GM18505 (cell line): Measurements from ENCODE around the gene RIN2.

Experiments
- ATAC-seq: cut with Tn5 transposase; IDR thresholded peaks from one replicate; pipeline ENCODE4 v1.9.1; 2021; ENCODE audit not compliant: unreplicated experiment
- POLR2A ChIP-seq: IDR thresholded peaks from 4 replicates; pipeline ENCODE4 v1.6.1; 2011; ENCODE audit warnings: borderline replicate concordance; ENCODE audit not compliant: insufficient read depth, insufficient read length; ENCODE audit errors: extremely low read depth

Gene RIN2

DNA sequence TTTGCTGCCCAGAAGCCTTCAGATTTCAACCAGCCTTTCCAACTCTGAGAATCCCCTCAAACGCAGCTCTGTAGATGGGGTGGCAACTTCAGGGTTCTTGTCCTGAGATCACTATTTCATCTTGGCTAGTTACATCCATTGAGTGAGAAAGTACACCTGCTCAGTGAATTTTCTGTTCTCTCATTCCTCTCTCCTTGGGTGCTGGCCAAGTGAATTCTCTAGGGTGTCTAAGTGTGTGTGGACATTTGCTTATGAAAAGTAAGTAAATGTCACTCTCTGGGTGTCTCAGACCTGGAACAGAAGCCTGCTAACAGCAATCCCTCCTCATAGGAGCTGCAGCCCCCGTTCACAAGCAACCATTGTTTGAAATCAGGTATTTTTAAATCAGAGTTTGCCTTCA is 3.8 kb downstream of the RIN2 start:
- no peak for TF ChIP-seq POLR2A
- no peak for ATAC-seq

- TF ChIP-seq POLR2A = no peak
- ATAC-seq = no peak
These were observed 6.1 kb downstream of the RIN2 start for GRCh38 chr20:19764207-19764606.

- TF ChIP-seq POLR2A = no peak
- no peak for ATAC-seq
These were observed 7.2 kb downstream of the RIN2 start for GRCh38 chr20:19765266-19765665.

GRCh38 chr20:19765913-19766312 is 7.9 kb downstream of the RIN2 start:
- ATAC-seq = no peak
- TF ChIP-seq POLR2A = no peak

DNA sequence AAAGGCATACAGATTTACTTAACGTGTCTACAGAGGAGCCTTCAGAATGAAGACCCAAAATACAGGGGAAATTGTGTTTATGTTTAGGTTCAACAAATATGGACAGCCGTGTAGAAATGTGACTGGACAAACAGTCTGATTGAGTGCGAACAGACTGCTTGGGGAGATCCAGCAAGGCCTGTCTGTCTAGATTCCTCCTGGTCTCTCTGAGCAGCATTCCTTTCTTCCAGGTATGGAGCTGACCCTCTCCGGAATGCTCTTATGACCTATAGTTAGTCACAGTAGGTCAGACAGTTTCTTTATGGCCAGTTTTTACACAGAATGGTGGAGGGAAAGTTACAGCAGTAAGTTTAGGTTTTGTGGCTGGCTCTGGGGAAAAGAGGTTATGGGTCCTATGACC is 9.0 kb downstream of the RIN2 start:
- no peak for ATAC-seq
- TF ChIP-seq POLR2A = no peak

DNA sequence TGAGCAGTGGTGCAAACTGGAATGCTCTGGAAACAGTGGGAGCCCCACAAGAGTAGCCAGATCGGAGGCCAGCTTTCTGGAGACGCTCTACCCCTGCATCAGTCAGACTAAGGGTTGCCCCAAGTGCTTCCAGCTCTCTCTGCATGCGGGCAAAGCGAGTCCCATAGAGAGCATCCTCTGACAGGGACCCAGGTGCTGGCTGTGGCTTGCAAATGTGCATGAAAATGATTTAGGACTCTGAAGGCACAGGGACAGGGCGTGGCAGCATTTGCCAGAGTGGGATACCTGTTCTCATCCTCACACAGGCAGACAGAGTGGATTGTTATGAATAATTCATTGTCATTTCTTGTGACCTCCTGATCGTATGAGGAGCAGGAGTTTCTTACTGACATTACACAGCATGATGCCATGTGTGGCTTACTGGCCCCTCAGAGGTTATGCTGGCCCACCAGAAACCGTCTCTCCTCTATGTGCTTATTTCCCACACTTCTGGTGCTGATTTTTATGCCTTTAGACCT is 10.3 kb downstream of the RIN2 start:
- ATAC-seq = no peak
- no peak for TF ChIP-seq POLR2A

- TF ChIP-seq POLR2A = no peak
- ATAC-seq = no peak
These were observed 11.4 kb downstream of the RIN2 start for GRCh38 chr20:19769507-19769906.

DNA sequence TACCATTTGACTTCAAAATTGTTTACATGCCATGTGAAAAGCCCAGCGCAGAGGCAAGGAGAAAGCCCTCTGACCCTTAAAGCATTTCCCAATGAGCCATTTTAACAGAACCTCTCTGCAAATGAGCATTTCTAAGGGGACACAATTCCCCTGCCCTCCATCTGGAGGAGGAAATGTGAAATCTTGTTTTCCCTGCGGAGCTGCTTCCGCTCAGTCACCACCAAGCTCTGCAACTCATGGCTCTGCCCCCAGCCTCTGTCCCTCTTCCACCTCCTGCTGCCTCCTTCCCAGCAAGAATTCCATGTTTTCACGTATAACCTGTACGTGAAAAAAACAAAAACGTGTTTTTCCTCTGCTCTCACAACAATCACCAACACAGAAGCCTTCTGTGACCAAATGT is 12.3 kb downstream of the RIN2 start:
- TF ChIP-seq POLR2A = no peak
- no peak for ATAC-seq

DNA sequence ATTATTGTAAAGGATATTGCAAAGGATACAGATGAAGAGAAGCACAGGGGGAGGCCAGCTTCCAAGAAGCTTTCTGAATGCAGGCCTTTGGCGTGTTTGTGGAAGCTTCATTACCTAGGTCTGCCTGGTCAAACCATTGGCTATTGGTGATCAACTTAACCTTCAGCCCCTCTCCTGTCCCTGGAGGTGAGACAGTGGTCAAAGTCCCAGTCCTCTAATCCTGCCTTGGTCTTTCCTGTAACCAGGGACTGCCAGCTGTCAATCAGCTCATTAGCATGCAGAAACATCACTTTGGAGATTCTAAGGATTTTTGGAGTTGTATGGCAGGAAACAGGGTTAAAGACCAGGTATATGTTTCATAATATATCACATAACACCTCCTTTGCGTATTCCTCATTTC is 13.0 kb downstream of the RIN2 start:
- ATAC-seq = no peak
- TF ChIP-seq POLR2A = no peak

DNA sequence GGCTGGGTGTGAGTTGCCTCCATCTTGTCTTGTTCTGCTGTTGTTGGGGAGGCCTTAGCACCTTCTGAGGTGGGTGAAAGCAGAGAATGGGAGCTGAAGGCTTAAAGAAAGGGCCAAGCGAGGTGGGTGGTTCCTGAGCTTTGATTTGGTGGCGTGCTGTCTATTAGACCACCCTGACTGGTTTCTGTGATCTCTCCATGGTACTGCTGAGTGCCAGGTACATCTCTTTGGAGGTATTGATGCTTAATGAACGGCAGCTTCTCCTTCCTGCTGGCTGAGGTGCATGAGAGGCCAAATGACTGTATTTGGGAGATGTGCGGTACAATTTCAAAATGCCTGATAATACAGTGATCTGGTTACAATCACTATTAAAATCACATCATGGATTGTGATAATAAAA is 15.4 kb downstream of the RIN2 start:
- TF ChIP-seq POLR2A = no peak
- ATAC-seq = no peak

- ATAC-seq = no peak
- no peak for TF ChIP-seq POLR2A
These were observed 16.3 kb downstream of the RIN2 start for GRCh38 chr20:19774135-19774933.

DNA sequence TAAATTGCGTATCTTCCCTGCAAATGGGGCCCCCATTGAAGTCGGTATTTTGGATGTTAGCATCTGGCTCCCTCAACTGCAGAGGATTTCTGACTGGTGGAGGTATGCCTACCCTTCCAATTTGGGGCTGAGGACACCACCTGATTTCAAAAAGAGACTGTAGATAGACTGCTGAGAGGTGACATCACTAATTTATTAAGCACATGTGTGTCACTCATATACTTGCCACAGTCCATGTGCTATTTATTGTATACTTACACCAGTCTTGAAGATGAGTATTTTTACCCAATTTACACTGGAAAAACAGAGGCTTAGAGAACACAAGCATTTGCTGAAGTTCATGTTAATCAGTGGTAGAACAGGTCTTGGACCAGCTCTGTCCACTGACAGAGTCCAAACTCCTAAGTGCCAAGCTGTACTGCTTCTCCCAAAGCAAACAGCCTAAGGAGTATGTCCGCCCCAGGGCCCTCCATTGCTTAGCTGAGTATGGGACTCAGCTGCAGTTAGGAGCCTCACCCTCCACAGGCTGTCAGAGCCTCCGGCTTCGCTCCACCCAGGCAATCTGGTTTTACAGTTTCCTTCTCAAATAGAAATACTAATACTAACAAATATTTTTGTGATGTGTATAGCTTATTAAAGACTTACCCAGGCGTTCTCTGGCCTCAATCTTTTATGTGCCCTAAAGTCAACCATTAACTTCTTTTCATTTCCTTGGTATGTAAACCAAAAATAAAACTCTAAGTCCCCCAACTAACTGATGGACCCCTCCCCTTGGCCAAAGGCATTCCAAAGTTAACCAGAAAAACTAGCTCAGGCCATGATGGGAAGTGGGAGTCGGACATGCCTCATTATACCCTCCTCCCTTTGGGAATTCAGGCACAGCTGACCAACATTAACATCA is 17.5 kb downstream of the RIN2 start:
- TF ChIP-seq POLR2A = no peak
- no peak for ATAC-seq

DNA sequence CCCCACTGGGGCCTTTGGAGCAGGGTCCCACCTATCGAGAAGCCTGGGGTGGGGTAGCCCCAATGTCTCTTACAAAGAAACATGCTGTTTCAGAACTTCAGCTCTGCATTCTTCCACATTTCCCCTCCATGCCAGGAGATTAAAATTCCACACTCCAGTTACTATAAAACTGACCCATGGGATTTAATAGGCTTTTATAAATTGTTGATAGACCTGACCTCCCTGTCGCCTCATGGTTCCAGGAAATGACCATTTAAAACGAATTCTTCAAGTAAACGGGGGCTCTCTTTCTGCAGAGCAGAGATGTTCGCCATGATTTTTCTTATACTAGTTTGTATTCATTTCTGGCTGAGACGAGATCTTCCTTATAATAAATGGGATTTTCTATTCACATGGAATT is 19.3 kb downstream of the RIN2 start:
- no peak for ATAC-seq
- TF ChIP-seq POLR2A = no peak

- no peak for TF ChIP-seq POLR2A
- no peak for ATAC-seq
These were observed 19.9 kb downstream of the RIN2 start for GRCh38 chr20:19777981-19778380.
